CD4-positive, alpha-beta T cell (primary cell): ENCODE measurements around the gene CDKAL1. TPM values are rescaled to one million over a fixed set of nuclear protein-coding genes. Genes with fewer than 3 reads are reported as not detected.

Source experiments
- ATAC-seq: fragments of 200-7000 bp; cut with Tn5 transposase; one replicate; pipeline ENCODE4 v1.10.0; 2022; ENCODE audit warnings: mild to moderate bottlenecking; ENCODE audit not compliant: poor library complexity
- CTCF ChIA-PET: fragments of 350-600 bp; sonication (Branson Sonifier 250); formaldehyde crosslinking; loops from one replicate; lab custom pipeline; 2021; ENCODE audit warnings: antibody characterized with exemption, inconsistent platforms; lab: Charles Lee
- POLR2A ChIA-PET: fragments of 350-600 bp; sonication (Branson Sonifier 250); formaldehyde crosslinking; loops from one replicate; lab custom pipeline; 2021; ENCODE audit warnings: antibody characterized with exemption, inconsistent platforms; lab: Charles Lee
- DNase-seq, 14 experiments: peaks; one replicate each; pipeline ENCODE4 v3.0.0-alpha.2; 2013 to 2020; ENCODE audit warnings: mixed read lengths in 2 of 14
- H3K27ac ChIP-seq, 2 donors: one replicate each; pipeline versions ENCODE4 v1.5.1 to v1.7.0; 2013; ENCODE audit warnings: low read length in 2 of 2, low read depth in 1 of 2, mild to moderate bottlenecking in 1 of 2
- H3K27me3 ChIP-seq, 2 experiments: 1 replicate in 1 of 2; 2 replicates in 1 of 2; pipeline versions ENCODE4 v1.6.1 to v1.7.0; 2013; ENCODE audit warnings: low read length in 2 of 2, control low read depth in 1 of 2, mild to moderate bottlenecking in 1 of 2, moderate library complexity in 1 of 2; ENCODE audit not compliant: insufficient read depth in 2 of 2, control insufficient read depth in 1 of 2
- H3K36me3 ChIP-seq: one replicate; pipeline ENCODE4 v1.6.1; 2013; ENCODE audit warnings: low read length, control low read depth; ENCODE audit not compliant: insufficient read depth
- H3K4me1 ChIP-seq: one replicate; pipeline ENCODE4 v1.6.1; 2013; ENCODE audit warnings: low read length, control low read depth; ENCODE audit not compliant: insufficient read depth
- H3K4me3 ChIP-seq: one replicate; pipeline ENCODE4 v1.5.1; 2013; ENCODE audit warnings: mild to moderate bottlenecking, low read length, moderate library complexity
- H3K9me3 ChIP-seq, 2 experiments: 1 replicate in 1 of 2; 2 replicates in 1 of 2; pipeline versions ENCODE4 v1.6.1 to v1.7.0; 2013; ENCODE audit warnings: low read length in 2 of 2, mild to moderate bottlenecking in 2 of 2, control low read depth in 1 of 2, moderate library complexity in 1 of 2; ENCODE audit not compliant: control insufficient read depth in 1 of 2, insufficient read depth in 1 of 2
- H3K27ac Mint-ChIP-seq: one replicate; pipeline ENCODE4 v1.8.0; 2020; ENCODE audit warnings: mixed read lengths
- H3K27me3 Mint-ChIP-seq: one replicate; pipeline ENCODE4 v1.8.0; 2021; ENCODE audit warnings: mixed read lengths
- H3K36me3 Mint-ChIP-seq: one replicate; pipeline ENCODE4 v1.8.0; 2021; ENCODE audit warnings: low read depth, mixed read lengths
- H3K4me1 Mint-ChIP-seq: one replicate; pipeline ENCODE4 v1.8.0; 2021; ENCODE audit warnings: low read depth, mixed read lengths
- H3K4me3 Mint-ChIP-seq: one replicate; pipeline ENCODE4 v1.8.0; 2020; ENCODE audit warnings: mild to moderate bottlenecking, mixed read lengths
- H3K9me3 Mint-ChIP-seq: one replicate; pipeline ENCODE4 v1.8.0; 2020; ENCODE audit warnings: mixed read lengths
- CTCF ChIP-seq: fragments of 200-600 bp; IDR thresholded peaks from one replicate; pipeline ENCODE4 v1.8.0; 2022; ENCODE audit warnings: antibody characterized with exemption, mild to moderate bottlenecking
- intact Hi-C, 2 experiments: fragments of 100-400 bp; cut with DNase I in 1 of 2; cut with micrococcal nuclease in 1 of 2; formaldehyde crosslinking; loops; one replicate each; pipeline versions ENCODE4 v1.15.1 to v1.9.0; 2023 to 2025; cut with DNase I, micrococcal nuclease
- total RNA-seq, 174 experiments: library from RNA in 2 of 174; stranded (reverse) in 2 of 174; gene quantifications; one replicate each; pipeline ENCODE4 v1.2.3 and lab custom pipeline; 2021 to 2026

The CDKAL1 gene
- total RNA-seq, 2 experiments from 2014 or later, result 21.3 to 23.9 TPM

GRCh38 chr6:21167790-21168189 is 633.5 kb downstream of the CDKAL1 start:
- no peak overlapping the region for H3K4me3 ChIP-seq
- H3K9me3 ChIP-seq, result peaks cover 0 to 3% of the 10 kb centered on the region in 2 experiments
- no peak overlapping the region for H3K27ac ChIP-seq
- no peaks in the 10 kb centered on the region for H3K4me1 ChIP-seq
- no peaks in the 10 kb centered on the region for H3K36me3 ChIP-seq
- Mint-ChIP-seq H3K9me3 (no peaks in the 10 kb centered on the region), H3K4me1 (peaks cover 4% of the 10 kb centered on the region), H3K27ac (no peak overlapping the region), H3K4me3 (no peak overlapping the region), H3K27me3 (no peaks in the 10 kb centered on the region), H3K36me3 (peaks cover 10% of the 10 kb centered on the region)
- TF ChIP-seq CTCF, result no peak
- POLR2A ChIA-PET, result no interaction called here
- H3K27me3 ChIP-seq, result no peaks in the 10 kb centered on the region
- CTCF ChIA-PET, result no interaction called here
- intact Hi-C loops, result no loop called here
- no peak for DNase-seq
- no peak for ATAC-seq

GRCh38 chr6:21171801-21172200 is 637.5 kb downstream of the CDKAL1 start:
- Histone ChIP-seq H3K4me1 (no peaks in the 10 kb centered on the region), H3K9me3 (peaks cover 0 to 5% of the 10 kb centered on the region in 2 experiments), H3K4me3 (no peak overlapping the region), H3K36me3 (no peaks in the 10 kb centered on the region), H3K27ac (no peak overlapping the region), H3K27me3 (no peaks in the 10 kb centered on the region)
- Mint-ChIP-seq H3K27me3 (no peaks in the 10 kb centered on the region), H3K4me3 (no peak overlapping the region), H3K9me3 (no peaks in the 10 kb centered on the region), H3K27ac (no peak overlapping the region), H3K4me1 (no peaks in the 10 kb centered on the region), H3K36me3 (peaks cover 17% of the 10 kb centered on the region)
- no peak for TF ChIP-seq CTCF
- intact Hi-C loops, result loop anchor here in 1 of 2 experiments (5.0 kb wide), 1 partner anchor 666 kb away; no protein-coding TSS in a partner anchor
- ATAC-seq (no peak), DNase-seq (no peak)
- POLR2A ChIA-PET, result no interaction called here
- CTCF ChIA-PET, result no interaction called here

- Mint-ChIP-seq H3K4me3 (no peak overlapping the region), H3K27ac (no peak overlapping the region), H3K36me3 (peaks cover 15% of the 10 kb centered on the region), H3K9me3 (no peaks in the 10 kb centered on the region), H3K4me1 (no peaks in the 10 kb centered on the region), H3K27me3 (no peaks in the 10 kb centered on the region)
- intact Hi-C loops, result loop anchor here in 1 of 2 experiments (5.0 kb wide), 1 partner anchor 664 kb away; no protein-coding TSS in a partner anchor
- Histone ChIP-seq H3K4me1 (no peaks in the 10 kb centered on the region), H3K9me3 (peaks cover 0 to 6% of the 10 kb centered on the region in 2 experiments), H3K4me3 (no peak overlapping the region), H3K36me3 (no peaks in the 10 kb centered on the region), H3K27ac (no peak overlapping the region), H3K27me3 (no peaks in the 10 kb centered on the region)
- ChIA-PET POLR2A (no interaction called here), CTCF (no interaction called here)
- no peak for ATAC-seq
- DNase-seq, result no peak
- no peak for TF ChIP-seq CTCF
Measured at GRCh38 chr6:21173031-21173430, 638.8 kb downstream of the CDKAL1 start.
